HepG2 (cell line): Measurements from ENCODE around the gene TRIM8. TPM values are rescaled to one million over a fixed set of nuclear protein-coding genes. Genes with fewer than 3 reads are reported as not detected.

ENCODE experiments used
- CENPBD1 ChIP-seq: sonication (generic); formaldehyde crosslinking; IDR thresholded peaks from 2 replicates; pipeline ENCODE4 v1.8.0; 2022; ENCODE audit warnings: missing genetic modification reagents, low read depth, mild to moderate bottlenecking, borderline replicate concordance
- ZNF142 ChIP-seq: sonication (generic); formaldehyde crosslinking; IDR thresholded peaks from 2 replicates; pipeline ENCODE4 v1.4.0; 2020; ENCODE audit warnings: missing genetic modification reagents
- ZNF318 ChIP-seq: sonication (generic); formaldehyde crosslinking; IDR thresholded peaks from 2 replicates; pipeline ENCODE4 v1.4.0; 2020; ENCODE audit warnings: mild to moderate bottlenecking, missing genetic modification reagents
- ZNF430 ChIP-seq: sonication (generic); formaldehyde crosslinking; IDR thresholded peaks from 2 replicates; pipeline ENCODE4 v1.9.0; 2021; ENCODE audit warnings: mild to moderate bottlenecking, missing genetic modification reagents
- ZNF513 ChIP-seq: sonication (generic); formaldehyde crosslinking; conservative IDR thresholded peaks from 2 replicates; pipeline ENCODE4 v1.5.0; 2020; ENCODE audit warnings: missing genetic modification reagents
- ZNF557 ChIP-seq: sonication (generic); formaldehyde crosslinking; IDR thresholded peaks from 2 replicates; pipeline ENCODE4 v1.4.0; 2020; ENCODE audit warnings: missing genetic modification reagents
- ZNF614 ChIP-seq: IDR thresholded peaks from 2 replicates; pipeline ENCODE4 v1.6.1; 2018; ENCODE audit warnings: missing biosample characterization, missing genetic modification reagents, inconsistent platforms, borderline replicate concordance
- ZNF749 ChIP-seq: sonication (generic); formaldehyde crosslinking; IDR thresholded peaks from 2 replicates; pipeline ENCODE4 v1.8.0; 2022; ENCODE audit warnings: mild to moderate bottlenecking, missing genetic modification reagents, moderate library complexity, borderline replicate concordance
- ZUFSP ChIP-seq: sonication (generic); formaldehyde crosslinking; IDR thresholded peaks from 2 replicates; pipeline ENCODE4 v1.9.0; 2021; ENCODE audit warnings: missing genetic modification reagents, mild to moderate bottlenecking, borderline replicate concordance
- polyA plus RNA-seq, 8 experiments: library from polyadenylated mRNA; depleted of rRNA in 3 of 8; stranded (reverse) in 7 of 8; unstranded in 1 of 8; fragments of >200 nt; fragmentation: Illumina TruSeq in 4 of 8; extraction: Trizol in 4 of 8; gene quantifications; 2 replicates each; pipeline versions ENCODE4 v1.2.1 to v1.2.3, GENCODE V29; 2011 to 2016; ENCODE audit warnings: low read depth in 4 of 8, missing spikeins in 1 of 8, mixed read lengths in 1 of 8; ENCODE audit not compliant: insufficient read depth in 1 of 8
- total RNA-seq, 5 experiments: library from RNA; depleted of rRNA; stranded (reverse); fragments of >200 nt; fragmentation: Illumina TruSeq; extraction: Trizol; gene quantifications; 2 replicates each; pipeline ENCODE4 v1.2.3, GENCODE V29; 2016; ENCODE audit warnings: low read depth in 1 of 5

TRIM8 gene
- total and polyA plus RNA-seq, 2 of the 13 experiments (the other 11 are each of a cell fraction or from before 2014, with no cell fraction given), result 38.9 to 66.5 TPM

- TF ChIP-seq ZNF142 (CRISPR knock-in tag), result no peak
- TF ChIP-seq ZNF614, result no peak; the same call in 1 of the 2 replicates
- no peak for TF ChIP-seq CENPBD1 (CRISPR knock-in tag)
- no peak for TF ChIP-seq ZNF749 (CRISPR knock-in tag)
- no peak for TF ChIP-seq ZNF318
- TF ChIP-seq ZNF513 (CRISPR knock-in tag), result no peak
- TF ChIP-seq ZNF557, result 0 out of 2 replicates have a peak, but pooled peaks have one; percentile 29
- peak; percentile 58; the same call in 1 of the 2 replicates for TF ChIP-seq ZNF430 (CRISPR knock-in tag)
- TF ChIP-seq ZUFSP (CRISPR knock-in tag), result no peak
Measured at GRCh38 chr10:102599565-102600327, 44.5 kb upstream of the TRIM8 start (continued).
